IMR-90 (cell line): ENCODE measurements around the gene LTBP1. TPM values are rescaled to one million over a fixed set of nuclear protein-coding genes. Genes with fewer than 3 reads are reported as not detected.
A peak's percentile ranks its signal among the peaks of the same experiment; 100 is the strongest.

Source experiments
- ATAC-seq: fragments of 200-7000 bp; cut with Tn5 transposase; 2 replicates; pipeline ENCODE4 v1.9.1; 2020; ENCODE audit warnings: low read depth, mild to moderate bottlenecking, moderate library complexity
- BruUV-seq: library from RNA; stranded (reverse); fragments of 400-500 nt; replicated peaks from 2 replicates; lab custom pipeline; 2021; lab: Mats Ljungman, UMichigan
- CTCF ChIA-PET: fragments of 300-600 bp; formaldehyde crosslinking; extraction: SDS; loops from one replicate; lab custom pipeline; 2021; ENCODE audit warnings: antibody characterized with exemption; lab: Yijun Ruan, JAX
- POLR2A ChIA-PET: fragments of 300-600 bp; sonication (Branson Sonifier 250); formaldehyde crosslinking; loops from one replicate; lab custom pipeline; 2022; ENCODE audit warnings: antibody characterized with exemption; ENCODE audit not compliant: unreplicated experiment; lab: Charles Lee
- DNase-seq: peaks from one replicate; pipeline ENCODE4 v3.0.0; 2013
- H2AFZ ChIP-seq: replicated peaks from 2 replicates; pipeline ENCODE3; 2013; ENCODE audit warnings: low read length, mild to moderate bottlenecking; ENCODE audit not compliant: poor library complexity
- H2AK5ac ChIP-seq: 2 replicates; pipeline ENCODE4 v1.6.1; 2013; ENCODE audit warnings: low read depth, low read length, inconsistent platforms
- H2AK9ac ChIP-seq: replicated peaks from 2 replicates; pipeline ENCODE3; 2013; ENCODE audit warnings: mild to moderate bottlenecking, low read depth, low read length, moderate library complexity; ENCODE audit not compliant: poor library complexity
- H2BK120ac ChIP-seq: 2 replicates; pipeline ENCODE4 v1.6.1; 2013; ENCODE audit warnings: low read depth, low read length, inconsistent platforms
- H2BK15ac ChIP-seq: 3 replicates; pipeline ENCODE4 v1.6.1; 2013; ENCODE audit warnings: low read depth, low read length, inconsistent platforms
- H2BK20ac ChIP-seq: 2 replicates; pipeline ENCODE4 v1.6.1; 2013; ENCODE audit warnings: low read depth, mild to moderate bottlenecking, inconsistent platforms, low read length, moderate library complexity
- H2BK5ac ChIP-seq: 2 replicates; pipeline ENCODE4 v1.6.1; 2013; ENCODE audit warnings: mild to moderate bottlenecking, low read depth, low read length, inconsistent platforms; ENCODE audit not compliant: poor library complexity, severe bottlenecking
- H3K14ac ChIP-seq: replicated peaks from 2 replicates; pipeline ENCODE4 v1.6.1; 2013; ENCODE audit warnings: low read depth, low read length, inconsistent platforms
- H3K18ac ChIP-seq: 2 replicates; pipeline ENCODE4 v1.6.1; 2013; ENCODE audit warnings: low read depth, low read length, control low read depth
- H3K23ac ChIP-seq: 2 replicates; pipeline ENCODE4 v1.6.1; 2013; ENCODE audit warnings: low read depth, low read length, inconsistent platforms
- H3K27ac ChIP-seq: 2 replicates; pipeline ENCODE4 v1.5.1; 2013; ENCODE audit warnings: mild to moderate bottlenecking, control low read depth, low read length; ENCODE audit not compliant: insufficient read depth
- H3K27me3 ChIP-seq: 2 replicates; pipeline ENCODE4 v1.6.1; 2013; ENCODE audit warnings: low read length; ENCODE audit not compliant: control insufficient read depth, insufficient read depth
- H3K36me3 ChIP-seq: 2 replicates; pipeline ENCODE4 v1.6.1; 2013; ENCODE audit warnings: low read length, mixed read lengths; ENCODE audit not compliant: control insufficient read depth, insufficient read depth
- H3K4ac ChIP-seq: 2 replicates; pipeline ENCODE4 v1.6.1; 2013; ENCODE audit warnings: low read depth, low read length, inconsistent platforms
- H3K4me1 ChIP-seq: 2 replicates; pipeline ENCODE4 v1.6.1; 2013; ENCODE audit warnings: low read length, mixed read lengths; ENCODE audit not compliant: control insufficient read depth, insufficient read depth
- H3K4me2 ChIP-seq: 2 replicates; pipeline ENCODE4 v1.6.1; 2013; ENCODE audit warnings: low read depth, mild to moderate bottlenecking, control low read depth, low read length, moderate library complexity
- H3K4me3 ChIP-seq: 2 replicates; pipeline ENCODE4 v1.5.1; 2013; ENCODE audit warnings: low read depth, mild to moderate bottlenecking, control low read depth, low read length, moderate library complexity; ENCODE audit not compliant: insufficient read depth
- H3K56ac ChIP-seq: 2 replicates; pipeline ENCODE4 v1.6.1; 2013; ENCODE audit warnings: low read length, inconsistent platforms; ENCODE audit not compliant: insufficient read depth; ENCODE audit errors: extremely low read depth
- H3K79me1 ChIP-seq, 2 experiments: 2 replicates each; pipeline ENCODE4 v1.6.1; 2013; ENCODE audit warnings: low read length in 2 of 2, inconsistent platforms in 1 of 2, low read depth in 1 of 2
- H3K9ac ChIP-seq: 2 replicates; pipeline ENCODE4 v1.6.1; 2013; ENCODE audit warnings: low read depth, low read length, control low read depth
- H3K9me1 ChIP-seq: 2 replicates; pipeline ENCODE4 v1.6.1; 2013; ENCODE audit warnings: low read length, inconsistent platforms; ENCODE audit not compliant: insufficient read depth
- H3K9me3 ChIP-seq: 2 replicates; pipeline ENCODE4 v1.6.1; 2013; ENCODE audit warnings: low read length; ENCODE audit not compliant: control insufficient read depth, insufficient read depth
- H4K20me1 ChIP-seq: 2 replicates; pipeline ENCODE4 v1.6.1; 2013; ENCODE audit warnings: low read length, inconsistent platforms; ENCODE audit not compliant: insufficient read depth
- H4K5ac ChIP-seq: 2 replicates; pipeline ENCODE4 v1.6.1; 2013; ENCODE audit warnings: mild to moderate bottlenecking, low read depth, low read length, control low read depth
- H4K8ac ChIP-seq, 2 experiments: 2 replicates each; pipeline ENCODE4 v1.6.1; 2013; ENCODE audit warnings: low read depth in 2 of 2, low read length in 2 of 2, control low read depth in 1 of 2, inconsistent platforms in 1 of 2
- H4K91ac ChIP-seq: 2 replicates; pipeline ENCODE4 v1.6.1; 2013; ENCODE audit warnings: low read depth, low read length, inconsistent platforms; ENCODE audit not compliant: insufficient read depth
- CEBPB ChIP-seq: IDR thresholded peaks from 2 replicates; pipeline ENCODE4 v1.6.1; 2012; ENCODE audit warnings: low read depth, low read length, improper control_type of control experiment
- CHD1 ChIP-seq: IDR thresholded peaks from 2 replicates; pipeline ENCODE4 v1.6.1; 2012; ENCODE audit warnings: low read depth, low read length, improper control_type of control experiment
- CTCF ChIP-seq: conservative IDR thresholded peaks from 2 replicates; pipeline ENCODE4 v1.5.1; 2012; ENCODE audit warnings: mild to moderate bottlenecking, low read depth, low read length, improper control_type of control experiment
- ELK1 ChIP-seq: fragments of 150-350 bp; IDR thresholded peaks from 2 replicates; pipeline ENCODE4 v1.6.1; 2016; ENCODE audit warnings: low read depth, mild to moderate bottlenecking, low read length, moderate library complexity, borderline replicate concordance
- FOS ChIP-seq: fragments of 150-350 bp; IDR thresholded peaks from 2 replicates; pipeline ENCODE4 v1.6.1; 2016; ENCODE audit warnings: low read depth, low read length
- MAZ ChIP-seq: IDR thresholded peaks from 2 replicates; pipeline ENCODE4 v1.6.1; 2012; ENCODE audit warnings: low read depth, mild to moderate bottlenecking, low read length, improper control_type of control experiment, moderate library complexity, borderline replicate concordance
- MXI1 ChIP-seq: IDR thresholded peaks from 2 replicates; pipeline ENCODE4 v1.6.1; 2012; ENCODE audit warnings: low read depth, mild to moderate bottlenecking, low read length, moderate library complexity, borderline replicate concordance
- NFE2L2 ChIP-seq: fragments of 150-350 bp; IDR thresholded peaks from 2 replicates; pipeline ENCODE4 v1.6.1; 2016; ENCODE audit warnings: low read depth, mild to moderate bottlenecking, low read length
- POLR2A ChIP-seq: IDR thresholded peaks from 2 replicates; pipeline ENCODE4 v1.6.1; 2012; ENCODE audit warnings: mild to moderate bottlenecking, low read depth, low read length
- RCOR1 ChIP-seq: IDR thresholded peaks from 2 replicates; pipeline ENCODE4 v1.6.1; 2012; ENCODE audit warnings: mild to moderate bottlenecking, low read length, improper control_type of control experiment; ENCODE audit not compliant: insufficient replicate concordance
- SMC3 ChIP-seq: fragments of 150-350 bp; IDR thresholded peaks from 2 replicates; pipeline ENCODE4 v1.6.1; 2016; ENCODE audit warnings: low read depth, mild to moderate bottlenecking, antibody characterized with exemption, low read length, moderate library complexity
- WGBS, 2 experiments: methylation state at CpG; one replicate each; pipeline versions ENCODE4 v1.1.5 to v1.1.7; 2013; ENCODE audit warnings: missing lambda C conversion rate in 2 of 2; ENCODE audit not compliant: insufficient read length in 1 of 2; ENCODE audit errors: extremely low coverage in 2 of 2; 5-methylcytosine and 5-hydroxymethylcytosine counted together
- dilution Hi-C: fragments of 300-500 bp; cut with HindIII; formaldehyde crosslinking; loops from one replicate; pipeline ENCODE4 v1.14.3; 2018; ENCODE audit warnings: low sequenced_read_pairs; ENCODE audit not compliant: unreplicated experiment
- in situ Hi-C: fragments of 300-500 bp; cut with MboI; formaldehyde crosslinking; loops from 3 replicates; pipeline ENCODE4 v1.14.3; 2019; ENCODE audit warnings: low sequenced_read_pairs, inconsistent platforms, mixed read lengths
- intact Hi-C: fragments of 100-400 bp; cut with micrococcal nuclease; formaldehyde crosslinking; loops from 2 replicates; pipeline ENCODE4 v1.10.0; 2022
- polyA plus RNA-seq, 3 experiments: library from polyadenylated mRNA; depleted of rRNA; stranded (reverse); fragments of >200 nt; gene quantifications; 2 replicates each; pipeline ENCODE4 v1.2.3, GENCODE V29; 2012; ENCODE audit warnings: low replicate concordance in 1 of 3
- total RNA-seq: library from RNA; depleted of rRNA; stranded (reverse); fragments of >200 nt; gene quantifications from 2 replicates; pipeline ENCODE4 v1.2.3, GENCODE V29; 2012

Gene LTBP1
- total and polyA plus RNA-seq, 2 of the 4 experiments (the other 2 are of a cell fraction): 235 to 326 TPM

GRCh38 chr2:33085646-33086045 lies 138.9 kb downstream of the LTBP1 start:
- Histone ChIP-seq H3K27me3 (no peaks in the 10 kb centered on the region), H3K4me1 (peaks cover 10% of the 10 kb centered on the region), H2BK20ac (no peak overlapping the region), H3K23ac (no peak overlapping the region), H2AFZ (no peak overlapping the region), H3K4me3 (no peak overlapping the region), H2AK5ac (0 out of 2 replicates have a peak overlapping the region, but pooled peaks have one; percentile 83), H3K9me3 (no peaks in the 10 kb centered on the region), H3K27ac (no peak overlapping the region), H3K18ac (no peak overlapping the region), H2BK15ac (0 out of 3 replicates have a peak overlapping the region, but pooled peaks have one; percentile 77), H3K4ac (peak overlapping the region; percentile 33; the same call in 1 of the 2 replicates), H4K8ac (0 out of 4 replicates have a peak overlapping the region, but pooled peaks of 1 of the 2 experiments have one; percentile 21), H3K36me3 (no peaks in the 10 kb centered on the region), H3K9me1 (peaks cover 10% of the 10 kb centered on the region), H3K4me2 (no peak overlapping the region), H3K9ac (no peak overlapping the region), H3K79me1 (peaks cover 29 to 43% of the 10 kb centered on the region in 2 experiments), H2AK9ac (peak overlapping the region; percentile 7), H4K91ac (no peak overlapping the region), H4K20me1 (no peaks in the 10 kb centered on the region; the same call in 1 of the 2 replicates), H4K5ac (no peak overlapping the region), H2BK120ac (peak overlapping the region; percentile 16; the same call in 1 of the 2 replicates), H3K56ac (no peak overlapping the region), H2BK5ac (no peak overlapping the region), H3K14ac (no peak overlapping the region)
- no peak for DNase-seq
- TF ChIP-seq ELK1 (no peak), RCOR1 (no peak), CEBPB (no peak), FOS (no peak), MXI1 (no peak), NFE2L2 (no peak), CHD1 (no peak), SMC3 (no peak), CTCF (no peak), POLR2A (no peak), MAZ (no peak)
- dilution Hi-C loops: no loop called here
- in situ Hi-C loops: no loop called here
- BruUV-seq: no TSS peak
- POLR2A ChIA-PET: no interaction called here
- CTCF ChIA-PET: no interaction called here
- intact Hi-C loops: no loop called here
- 100% methylated on average over 1 of the region's 1 CpG; no CpG with 5 or more reads in 1 of the 2 experiments for WGBS, 2 experiments
- ATAC-seq: no peak
